Measurements from ENCODE around the gene PCDHGA4. TPM values are rescaled to one million over a fixed set of nuclear protein-coding genes. Genes with fewer than 3 reads are reported as not detected.

The PCDHGA4 gene
- total and polyA plus RNA-seq, 11 donors, result 2.5 to 13.7 (median 9.9) TPM

GRCh38 chr5:141403387-141403786 lies 48.6 kb downstream of the PCDHGA4 start:
- no peak for DNase-seq
- intact Hi-C loops (cut with DNase I), result loop anchor here in 2 of 10 donors (10.0 kb wide), 2 partner anchors 59 to 159 kb away; partner anchors contain the start of genes PCDHB15 (in 1 of the 2) and PCDHGA3 (in 1 of the 2)
- Histone ChIP-seq H3K4me3 (peak overlapping the region in 3 of 12 donors; percentile 22 to 35 (median 24)), H3K36me3 (peaks cover 0 to 4% (median 0%) of the 10 kb centered on the region in 9 donors), H3K27me3 (peaks cover 0 to 52% (median 0%) of the 10 kb centered on the region in 9 donors), H3K27ac (no peak overlapping the region), H3K9me3 (peaks cover 0 to 100% (median 65%) of the 10 kb centered on the region in 12 donors), H3K4me1 (peaks cover 0 to 13% (median 0%) of the 10 kb centered on the region in 12 donors)
- no peak for TF ChIP-seq POLR2A (IDR thresholded peaks at IDR 0.05)
- TF ChIP-seq CTCF (IDR thresholded peaks at IDR 0.05), result no peak
- 40 to 59% (median 48%) methylated on average over 22 of the region's 22 CpGs for WGBS, 4 donors
- no peak for ATAC-seq

Other genes starting within 250 kb of the PCDHGA4 start
Only the 30 nearest of the 36 such genes appear.
- 1 to 10 TPM in 4 of 9 donors, under 1 TPM in 5; 0.62 to 1.6 (median 0.99) TPM for gene PCDHB9, start 167.9 kb upstream of the PCDHGA4 start, total RNA-seq
- under 1 TPM; 0.30 to 0.35 TPM for gene PCDHB9, start 167.9 kb upstream of the PCDHGA4 start, polyA plus RNA-seq
- 1 to 10 TPM in 4 of 9 donors, under 1 TPM in 5; 0.35 to 1.4 (median 0.91) TPM for gene PCDHB10, start 162.7 kb upstream of the PCDHGA4 start, total RNA-seq
- gene PCDHB10, start 162.7 kb upstream of the PCDHGA4 start, polyA plus RNA-seq, result under 1 TPM; 0.28 to 0.34 TPM
- 1 to 10 TPM in 7 of 9 donors, under 1 TPM in 2; 0.61 to 2.8 (median 1.4) TPM for gene PCDHB11, start 155.4 kb upstream of the PCDHGA4 start, total RNA-seq
- gene PCDHB11, start 155.4 kb upstream of the PCDHGA4 start, polyA plus RNA-seq, result under 1 TPM; 0.23 to 0.28 TPM
- 1 to 10 TPM in 5 of 9 donors, under 1 TPM in 4; 0.37 to 2.4 (median 1.2) TPM for gene PCDHB12, start 146.3 kb upstream of the PCDHGA4 start, total RNA-seq
- gene PCDHB12, start 146.3 kb upstream of the PCDHGA4 start, polyA plus RNA-seq, result under 1 TPM; 0.27 to 0.58 TPM
- 1 to 10 TPM; 2.5 to 5.9 (median 3.6) TPM for gene PCDHB13, start 141.1 kb upstream of the PCDHGA4 start, total RNA-seq
- 1 to 10 TPM in 1 of 2 donors, under 1 TPM in 1; 0.99 to 1.5 TPM for gene PCDHB13, start 141.1 kb upstream of the PCDHGA4 start, polyA plus RNA-seq
- gene PCDHB14, start 131.7 kb upstream of the PCDHGA4 start, total RNA-seq, result 1 to 10 TPM; 2.6 to 6.1 (median 4.3) TPM
- gene PCDHB14, start 131.7 kb upstream of the PCDHGA4 start, polyA plus RNA-seq, result 1 to 10 TPM in 1 of 2 donors, under 1 TPM in 1; 0.91 to 1.7 TPM
- gene PCDHB15, start 109.6 kb upstream of the PCDHGA4 start, total RNA-seq, result 1 to 10 TPM; 3.7 to 7.5 (median 4.5) TPM
- 1 to 10 TPM; 1.6 to 2.8 TPM for gene PCDHB15, start 109.6 kb upstream of the PCDHGA4 start, polyA plus RNA-seq
- gene SLC25A2, start 51.0 kb upstream of the PCDHGA4 start, total RNA-seq, result not detected
- gene SLC25A2, start 51.0 kb upstream of the PCDHGA4 start, polyA plus RNA-seq, result not detected
- gene TAF7, start 34.2 kb upstream of the PCDHGA4 start, total RNA-seq, result 100 to 1,000 TPM in 4 of 9 donors, 10 to 100 TPM in 5; 73.9 to 107 (median 99.9) TPM
- 100 to 1,000 TPM in 1 of 2 donors, 10 to 100 TPM in 1; 47.2 to 159 TPM for gene TAF7, start 34.2 kb upstream of the PCDHGA4 start, polyA plus RNA-seq
- 1 to 10 TPM; 2.1 to 4.9 (median 3.5) TPM for gene PCDHGA1, start 24.5 kb upstream of the PCDHGA4 start, total RNA-seq
- gene PCDHGA1, start 24.5 kb upstream of the PCDHGA4 start, polyA plus RNA-seq, result 1 to 10 TPM; 1.3 to 1.4 TPM
- 10 to 100 TPM in 6 of 9 donors, 1 to 10 TPM in 3; 5.8 to 15.1 (median 10.7) TPM for gene PCDHGA2, start 16.3 kb upstream of the PCDHGA4 start, total RNA-seq
- gene PCDHGA2, start 16.3 kb upstream of the PCDHGA4 start, polyA plus RNA-seq, result 1 to 10 TPM; 2.7 to 3.6 TPM
- 10 to 100 TPM in 8 of 9 donors, 1 to 10 TPM in 1; 7.6 to 27.2 (median 14.7) TPM for gene PCDHGA3, start 11.2 kb upstream of the PCDHGA4 start, total RNA-seq
- 1 to 10 TPM; 3.5 to 5.9 TPM for gene PCDHGA3, start 11.2 kb upstream of the PCDHGA4 start, polyA plus RNA-seq
- 10 to 100 TPM in 4 of 9 donors, 1 to 10 TPM in 5; 4.4 to 11.9 (median 8.6) TPM for gene PCDHGB1, start 4.9 kb upstream of the PCDHGA4 start, total RNA-seq
- gene PCDHGB1, start 4.9 kb upstream of the PCDHGA4 start, polyA plus RNA-seq, result 1 to 10 TPM in 1 of 2 donors, under 1 TPM in 1; 0.85 to 5.9 TPM
- gene PCDHGB2, start 5.0 kb downstream of the PCDHGA4 start, total RNA-seq, result 10 to 100 TPM in 5 of 9 donors, 1 to 10 TPM in 4; 4.4 to 13.8 (median 10.4) TPM
- gene PCDHGB2, start 5.0 kb downstream of the PCDHGA4 start, polyA plus RNA-seq, result 1 to 10 TPM; 2.1 to 3.9 TPM
- 1 to 10 TPM; 2.9 to 9.6 (median 7.2) TPM for gene PCDHGA5, start 9.1 kb downstream of the PCDHGA4 start, total RNA-seq
- gene PCDHGA5, start 9.1 kb downstream of the PCDHGA4 start, polyA plus RNA-seq, result 1 to 10 TPM; 1.5 to 4.4 TPM
- 10 to 100 TPM in 4 of 9 donors, 1 to 10 TPM in 5; 4.0 to 14.9 (median 9.8) TPM for gene PCDHGB3, start 15.2 kb downstream of the PCDHGA4 start, total RNA-seq
- gene PCDHGB3, start 15.2 kb downstream of the PCDHGA4 start, polyA plus RNA-seq, result 1 to 10 TPM; 1.7 to 5.4 TPM
- 10 to 100 TPM in 1 of 9 donors, 1 to 10 TPM in 8; 3.6 to 10.3 (median 7.7) TPM for gene PCDHGA6, start 18.9 kb downstream of the PCDHGA4 start, total RNA-seq
- gene PCDHGA6, start 18.9 kb downstream of the PCDHGA4 start, polyA plus RNA-seq, result 1 to 10 TPM; 2.2 to 6.7 TPM
- gene PCDHGA7, start 27.7 kb downstream of the PCDHGA4 start, total RNA-seq, result 10 to 100 TPM in 2 of 9 donors, 1 to 10 TPM in 7; 4.4 to 14.1 (median 7.6) TPM
- gene PCDHGA7, start 27.7 kb downstream of the PCDHGA4 start, polyA plus RNA-seq, result 1 to 10 TPM; 1.4 to 5.1 TPM
- 10 to 100 TPM in 2 of 9 donors, 1 to 10 TPM in 7; 4.5 to 11.9 (median 7.3) TPM for gene PCDHGB4, start 32.7 kb downstream of the PCDHGA4 start, total RNA-seq
- 1 to 10 TPM; 2.0 to 3.8 TPM for gene PCDHGB4, start 32.7 kb downstream of the PCDHGA4 start, polyA plus RNA-seq
- gene PCDHGA8, start 37.6 kb downstream of the PCDHGA4 start, total RNA-seq, result 10 to 100 TPM in 3 of 9 donors, 1 to 10 TPM in 6; 4.7 to 14.6 (median 8.1) TPM
- 1 to 10 TPM in 1 of 2 donors, under 1 TPM in 1; 0.76 to 3.8 TPM for gene PCDHGA8, start 37.6 kb downstream of the PCDHGA4 start, polyA plus RNA-seq
- gene PCDHGB5, start 42.9 kb downstream of the PCDHGA4 start, total RNA-seq, result 10 to 100 TPM in 3 of 9 donors, 1 to 10 TPM in 6; 5.9 to 15.5 (median 9.9) TPM
- 1 to 10 TPM; 4.4 to 5.1 TPM for gene PCDHGB5, start 42.9 kb downstream of the PCDHGA4 start, polyA plus RNA-seq
- 1 to 10 TPM; 2.3 to 9.6 (median 5.3) TPM for gene PCDHGA9, start 47.8 kb downstream of the PCDHGA4 start, total RNA-seq
- gene PCDHGA9, start 47.8 kb downstream of the PCDHGA4 start, polyA plus RNA-seq, result 1 to 10 TPM; 1.3 to 5.5 TPM
- 10 to 100 TPM in 1 of 9 donors, 1 to 10 TPM in 8; 4.1 to 10.4 (median 6.5) TPM for gene PCDHGB6, start 53.0 kb downstream of the PCDHGA4 start, total RNA-seq
- 1 to 10 TPM; 2.3 to 4.5 TPM for gene PCDHGB6, start 53.0 kb downstream of the PCDHGA4 start, polyA plus RNA-seq
- gene PCDHGA10, start 58.0 kb downstream of the PCDHGA4 start, total RNA-seq, result 10 to 100 TPM in 1 of 9 donors, 1 to 10 TPM in 8; 3.3 to 11.3 (median 6.1) TPM
- 1 to 10 TPM; 1.1 to 3.1 TPM for gene PCDHGA10, start 58.0 kb downstream of the PCDHGA4 start, polyA plus RNA-seq
- 10 to 100 TPM in 5 of 9 donors, 1 to 10 TPM in 4; 5.1 to 15.0 (median 11.1) TPM for gene PCDHGB7, start 62.7 kb downstream of the PCDHGA4 start, total RNA-seq
- 1 to 10 TPM; 3.3 to 4.8 TPM for gene PCDHGB7, start 62.7 kb downstream of the PCDHGA4 start, polyA plus RNA-seq
- gene PCDHGA11, start 66.0 kb downstream of the PCDHGA4 start, total RNA-seq, result 1 to 10 TPM; 2.8 to 9.0 (median 5.3) TPM
- gene PCDHGA11, start 66.0 kb downstream of the PCDHGA4 start, polyA plus RNA-seq, result 1 to 10 TPM; 1.8 to 5.0 TPM
- gene PCDHGA12, start 75.5 kb downstream of the PCDHGA4 start, total RNA-seq, result 10 to 100 TPM in 1 of 9 donors, 1 to 10 TPM in 8; 3.2 to 15.5 (median 7.3) TPM
- 1 to 10 TPM; 3.2 to 5.0 TPM for gene PCDHGA12, start 75.5 kb downstream of the PCDHGA4 start, polyA plus RNA-seq
- gene PCDHGC3, start 120.9 kb downstream of the PCDHGA4 start, total RNA-seq, result 10 to 100 TPM; 12.3 to 32.5 (median 18.4) TPM
- gene PCDHGC3, start 120.9 kb downstream of the PCDHGA4 start, polyA plus RNA-seq, result 10 to 100 TPM; 23.3 to 34.8 TPM
- gene PCDHGC4, start 130.0 kb downstream of the PCDHGA4 start, total RNA-seq, result 10 to 100 TPM in 1 of 9 donors, 1 to 10 TPM in 8; 1.7 to 10.4 (median 2.9) TPM
- 1 to 10 TPM in 1 of 2 donors, under 1 TPM in 1; 0.39 to 4.2 TPM for gene PCDHGC4, start 130.0 kb downstream of the PCDHGA4 start, polyA plus RNA-seq
- gene PCDHGC5, start 134.1 kb downstream of the PCDHGA4 start, total RNA-seq, result 1 to 10 TPM; 1.5 to 5.4 (median 3.0) TPM
- 1 to 10 TPM in 1 of 2 donors, under 1 TPM in 1; 0.72 to 5.4 TPM for gene PCDHGC5, start 134.1 kb downstream of the PCDHGA4 start, polyA plus RNA-seq